Small intestine (tissue), 7 donors: ENCODE measurements around the gene VPS13A. TPM values are rescaled to one million over a fixed set of nuclear protein-coding genes. Genes with fewer than 3 reads are reported as not detected.

ENCODE experiments used
- DNase-seq, 2 donors: peaks; one replicate each; pipeline versions ENCODE4 v3.0.0 to v3.0.0-alpha.2; 2013
- FAIRE-seq: peaks from 2 replicates; lab custom pipeline; 2012; peaks lifted over from hg19 to GRCh38; lab: Jason Lieb, UNC
- H3K27ac ChIP-seq, 3 donors: one replicate each; pipeline ENCODE4 v1.5.1; 2013; ENCODE audit warnings: low read length in 2 of 3, mild to moderate bottlenecking in 2 of 3, control low read depth in 1 of 3, inconsistent platforms in 1 of 3, low read depth in 1 of 3, moderate library complexity in 1 of 3
- H3K27me3 ChIP-seq, 3 donors: one replicate each; pipeline ENCODE4 v1.6.1; 2013; ENCODE audit warnings: low read length in 3 of 3, inconsistent platforms in 1 of 3; ENCODE audit not compliant: control insufficient read depth in 3 of 3, insufficient read depth in 3 of 3
- H3K36me3 ChIP-seq, 3 donors: one replicate each; pipeline ENCODE4 v1.6.1; 2013; ENCODE audit warnings: low read length in 3 of 3, inconsistent platforms in 1 of 3, low read depth in 1 of 3, mild to moderate bottlenecking in 1 of 3, moderate library complexity in 1 of 3; ENCODE audit not compliant: control insufficient read depth in 3 of 3, insufficient read depth in 2 of 3
- H3K4me1 ChIP-seq, 3 donors: one replicate each; pipeline ENCODE4 v1.6.1; 2013; ENCODE audit warnings: low read length in 2 of 3, inconsistent platforms in 1 of 3, low read depth in 1 of 3, mild to moderate bottlenecking in 1 of 3, moderate library complexity in 1 of 3; ENCODE audit not compliant: control insufficient read depth in 3 of 3, insufficient read depth in 2 of 3
- H3K4me3 ChIP-seq, 3 donors: one replicate each; pipeline ENCODE4 v1.5.1; 2013; ENCODE audit warnings: low read length in 3 of 3, control low read depth in 1 of 3, inconsistent platforms in 1 of 3, low read depth in 1 of 3, mild to moderate bottlenecking in 1 of 3, moderate library complexity in 1 of 3
- H3K9me3 ChIP-seq, 2 donors: one replicate each; pipeline ENCODE4 v1.6.1; 2013; ENCODE audit warnings: low read depth in 1 of 2, low read length in 1 of 2; ENCODE audit not compliant: control insufficient read depth in 2 of 2, insufficient read depth in 1 of 2
- WGBS, 3 donors: extraction: QIAGEN DNeasy Blood & Tissue Kit; methylation state at CpG; one replicate each; pipeline ENCODE4 v1.1.7; 2013; 5-methylcytosine and 5-hydroxymethylcytosine counted together
- polyA plus RNA-seq, 4 donors: library from polyadenylated mRNA; stranded (reverse) in 3 of 4; unstranded in 1 of 4; fragments of 200-250 nt in 3 of 4; fragments of 120-200 nt in 1 of 4; gene quantifications; one replicate each; pipeline versions ENCODE4 v1.2.1 to v1.2.3, GENCODE V29; 2013
- donor health status: healthy with polysubstance abuse.
- donor health status: control.
- donor health status: control.
- donor health status: Bipolar disorder and iron deficiency.
- donor health status: healthy.

The VPS13A gene
- polyA plus RNA-seq, 4 donors = 15.3 to 54.3 (median 37.3) TPM

DNA sequence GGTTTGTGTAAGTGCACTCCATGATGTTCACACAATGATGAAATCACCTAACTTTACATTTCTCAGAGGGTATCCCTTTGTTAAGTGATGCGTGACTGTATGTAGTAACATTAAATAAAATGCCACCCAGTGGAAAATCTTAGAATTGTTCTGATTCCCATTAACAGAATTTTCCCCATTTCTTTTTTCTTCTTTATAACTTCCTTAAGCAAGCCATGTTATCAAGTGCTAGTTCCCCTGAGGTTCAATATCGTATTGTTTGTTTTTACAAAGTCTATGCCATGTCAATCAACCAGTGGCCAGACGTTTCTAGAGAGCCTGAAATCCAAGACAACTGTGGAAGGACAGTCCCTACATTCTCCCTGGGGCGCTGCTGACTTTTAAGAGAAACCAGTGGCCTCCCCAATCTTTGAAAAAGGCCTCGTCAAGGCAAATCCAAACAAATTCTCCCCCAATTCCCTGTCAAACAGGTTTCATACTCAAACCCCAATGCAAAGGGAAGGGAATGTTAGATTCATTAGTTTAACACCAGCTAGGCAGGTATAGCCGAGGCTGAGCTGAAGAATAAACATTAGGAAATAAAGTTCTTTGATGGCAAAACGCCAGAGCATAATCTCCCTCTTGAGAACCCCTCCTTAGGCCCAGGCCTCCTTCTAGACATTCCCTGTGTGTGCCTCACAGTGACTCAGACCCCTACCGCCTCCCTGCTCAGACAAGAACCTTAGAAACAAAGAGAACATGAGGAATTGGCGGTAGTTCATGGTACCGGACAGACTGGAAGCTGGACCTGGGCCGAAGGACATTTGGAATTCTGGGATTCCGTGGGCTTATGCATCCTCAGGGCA lies 272.1 kb downstream of the VPS13A start:
- DNase-seq (peak in 1 of 2 donors; percentile 73), FAIRE-seq (no peak)
- peaks cover 0 to 15% (median 0%) of the 10 kb centered on the region in 3 donors for H3K4me1 ChIP-seq
- WGBS, 3 donors = 63 to 72% (median 70%) methylated on average over 12 of the region's 12 CpGs
- H3K4me3 ChIP-seq = no peak overlapping the region
- H3K27me3 ChIP-seq = no peaks in the 10 kb centered on the region
- H3K36me3 ChIP-seq = no peaks in the 10 kb centered on the region
- H3K9me3 ChIP-seq = peaks cover 0 to 17% of the 10 kb centered on the region in 2 donors
- H3K27ac ChIP-seq = peak overlapping the region in 1 of 3 donors; percentile 68

DNA sequence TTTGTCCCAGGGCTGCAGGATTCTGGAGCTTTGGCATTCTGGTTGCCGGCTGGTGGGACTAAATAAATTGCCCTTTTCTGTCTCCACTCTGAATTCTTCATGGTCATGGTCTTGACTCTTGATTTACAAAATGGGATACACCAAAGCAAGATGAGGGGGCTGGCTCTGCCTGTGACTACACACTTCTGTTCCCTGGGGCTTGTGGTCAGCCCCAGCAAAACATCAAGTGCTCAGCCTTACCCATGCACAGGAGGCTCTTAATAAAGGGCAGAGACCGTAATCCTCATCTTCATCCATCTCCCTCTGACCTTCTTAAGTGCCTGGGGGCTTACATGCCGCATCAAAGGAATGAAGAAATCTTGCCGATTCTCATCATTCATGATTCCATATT lies 272.7 kb downstream of the VPS13A start:
- Histone ChIP-seq H3K4me3 (no peak overlapping the region), H3K9me3 (peaks cover 0 to 17% of the 10 kb centered on the region in 2 donors), H3K27ac (peak overlapping the region in 1 of 3 donors; percentile 68), H3K36me3 (no peaks in the 10 kb centered on the region), H3K27me3 (no peaks in the 10 kb centered on the region), H3K4me1 (peaks cover 0 to 15% (median 0%) of the 10 kb centered on the region in 3 donors)
- DNase-seq (no peak), FAIRE-seq (no peak)
- WGBS, 3 donors = 93 to 96% (median 94%) methylated on average over 4 of the region's 4 CpGs

DNA sequence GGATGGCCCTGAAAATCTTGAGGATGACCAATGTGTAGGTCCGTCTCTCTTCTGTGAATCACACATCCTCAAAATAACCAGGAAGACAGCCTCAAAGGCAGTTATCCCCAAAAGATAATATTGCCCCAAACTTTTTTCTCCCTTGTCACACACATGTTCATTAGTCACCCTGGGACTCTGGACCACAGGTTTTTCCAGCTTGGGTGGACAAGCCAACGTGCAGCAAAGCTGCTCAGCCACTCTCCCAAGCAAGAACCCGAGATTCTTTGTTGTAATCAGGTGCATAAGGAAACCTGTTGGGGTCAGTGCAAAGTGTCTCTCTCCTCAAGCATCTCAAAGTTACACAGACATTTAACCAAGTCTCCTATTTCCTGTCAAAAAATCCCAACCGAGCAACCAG lies 274.2 kb downstream of the VPS13A start:
- no peaks in the 10 kb centered on the region for H3K27me3 ChIP-seq
- H3K27ac ChIP-seq = no peak overlapping the region
- no peak overlapping the region for H3K4me3 ChIP-seq
- H3K9me3 ChIP-seq = peaks cover 0 to 17% of the 10 kb centered on the region in 2 donors
- H3K36me3 ChIP-seq = no peaks in the 10 kb centered on the region
- WGBS, 3 donors = 67 to 88% (median 81%) methylated on average over 4 of the region's 4 CpGs
- H3K4me1 ChIP-seq = peaks cover 0 to 15% (median 0%) of the 10 kb centered on the region in 3 donors
- DNase-seq = no peak
- FAIRE-seq = no peak

DNA sequence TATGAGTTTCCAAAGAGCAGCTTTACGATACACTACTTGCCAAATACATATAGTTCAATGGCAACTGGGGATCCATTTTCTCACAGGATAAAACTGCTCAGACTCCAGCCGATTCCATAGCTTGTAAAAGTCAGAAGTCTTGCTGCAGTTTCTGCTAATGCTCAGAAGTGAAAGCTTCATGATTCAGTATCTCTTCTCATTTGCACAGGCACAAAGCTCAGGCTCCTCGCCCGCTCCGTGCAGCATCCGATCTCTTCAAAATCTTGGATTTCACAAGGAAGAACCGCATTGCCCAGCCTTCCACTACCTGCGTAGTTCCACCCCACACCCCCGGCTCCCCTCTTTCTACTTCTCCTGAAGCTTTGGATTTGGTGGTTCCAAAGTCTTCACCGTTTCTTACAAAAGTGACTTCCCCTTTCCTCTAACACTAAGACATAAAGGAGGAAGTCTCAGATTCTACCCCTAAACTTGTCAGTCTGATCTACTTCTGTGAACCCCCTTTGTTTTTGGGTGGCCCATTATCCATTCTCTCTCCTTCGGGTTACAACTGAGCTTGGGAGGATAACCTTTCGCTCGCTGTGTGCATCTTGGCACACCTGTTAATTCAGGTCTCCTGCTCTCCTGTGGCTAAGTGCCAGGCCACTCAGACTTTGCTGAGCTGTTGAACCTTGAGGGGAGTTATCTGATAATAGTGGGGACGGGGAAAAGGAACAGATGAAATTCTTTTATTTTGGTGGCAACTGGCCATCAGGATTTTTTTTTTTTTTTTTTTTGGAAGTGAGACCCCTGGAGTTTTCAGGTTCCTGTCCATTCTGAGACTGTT lies 276.7 kb downstream of the VPS13A start:
- no peak for DNase-seq
- FAIRE-seq = no peak

DNA sequence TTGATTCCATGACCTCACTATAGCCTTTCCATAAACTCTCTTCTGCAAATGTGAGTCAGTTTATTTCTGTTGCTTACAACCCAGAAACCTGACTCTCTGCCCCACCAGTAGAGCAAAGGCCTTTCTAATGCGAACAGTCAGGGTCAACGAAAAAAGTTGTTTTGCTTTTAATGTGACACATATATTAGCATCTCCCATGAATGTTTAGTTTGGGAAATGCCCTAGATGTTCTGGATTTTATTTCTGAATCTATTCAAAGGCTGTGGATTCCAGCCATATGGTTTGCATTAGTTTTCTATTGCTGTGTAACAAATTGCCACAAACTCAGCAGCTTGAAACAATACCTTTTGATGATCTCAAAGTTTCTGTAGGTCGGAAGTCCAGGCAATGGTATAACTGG lies 277.3 kb downstream of the VPS13A start:
- WGBS, 3 donors = 82 to 89% (median 84%) methylated on average over 3 of the region's 3 CpGs
- FAIRE-seq = no peak
- Histone ChIP-seq H3K9me3 (peaks cover 0 to 8% of the 10 kb centered on the region in 2 donors), H3K36me3 (no peaks in the 10 kb centered on the region), H3K27ac (no peak overlapping the region), H3K27me3 (no peaks in the 10 kb centered on the region), H3K4me3 (no peak overlapping the region), H3K4me1 (peaks cover 0 to 7% (median 0%) of the 10 kb centered on the region in 3 donors)
- no peak for DNase-seq

More for the DNA sequence above, 276.7 kb downstream of the VPS13A start:
- peaks cover 0 to 11% (median 0%) of the 10 kb centered on the region in 3 donors for H3K4me1 ChIP-seq
- H3K4me3 ChIP-seq = no peak overlapping the region
- 70 to 76% (median 74%) methylated on average over 14 of the region's 14 CpGs for WGBS, 3 donors
- no peaks in the 10 kb centered on the region for H3K36me3 ChIP-seq
- no peaks in the 10 kb centered on the region for H3K27me3 ChIP-seq
- peaks cover 0 to 8% of the 10 kb centered on the region in 2 donors for H3K9me3 ChIP-seq
- no peak overlapping the region for H3K27ac ChIP-seq

DNA sequence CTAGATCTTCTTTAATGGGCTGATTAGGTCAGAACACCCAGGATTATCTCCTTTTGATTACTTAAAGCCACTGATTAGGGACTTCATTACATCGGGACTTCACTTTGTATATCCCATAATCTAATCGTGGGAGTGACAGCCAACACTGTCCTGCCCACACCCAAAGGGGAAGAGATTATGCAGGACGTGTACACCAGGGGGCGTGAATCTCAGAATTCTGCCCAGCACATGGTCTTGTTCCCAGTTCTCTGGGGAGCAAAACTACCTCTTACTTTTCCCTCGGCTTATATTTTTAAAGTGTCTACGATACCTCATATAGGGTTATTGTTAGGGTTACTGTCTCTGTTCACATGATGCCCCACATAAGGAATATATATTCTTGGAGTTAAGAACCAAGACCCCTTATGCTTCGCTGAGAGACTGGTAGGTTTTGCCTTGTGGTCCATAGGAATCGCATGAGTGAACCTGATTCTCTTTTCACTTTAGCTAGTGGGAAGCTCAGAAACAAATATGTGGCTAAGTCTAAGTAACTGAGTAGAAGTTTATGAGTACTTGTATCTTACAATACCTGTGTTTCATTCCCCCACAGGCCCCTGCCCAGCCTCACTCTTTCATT lies 278.1 kb downstream of the VPS13A start:
- no peak overlapping the region for H3K27ac ChIP-seq
- no peak overlapping the region for H3K4me3 ChIP-seq
- DNase-seq (peak; percentile 30 to 69), FAIRE-seq (no peak)
- peaks cover 0 to 7% of the 10 kb centered on the region in 2 donors for H3K9me3 ChIP-seq
- H3K27me3 ChIP-seq = no peaks in the 10 kb centered on the region
- H3K36me3 ChIP-seq = no peaks in the 10 kb centered on the region
- H3K4me1 ChIP-seq = no peaks in the 10 kb centered on the region
- 53 to 67% (median 57%) methylated on average over 8 of the region's 8 CpGs for WGBS, 3 donors

DNA sequence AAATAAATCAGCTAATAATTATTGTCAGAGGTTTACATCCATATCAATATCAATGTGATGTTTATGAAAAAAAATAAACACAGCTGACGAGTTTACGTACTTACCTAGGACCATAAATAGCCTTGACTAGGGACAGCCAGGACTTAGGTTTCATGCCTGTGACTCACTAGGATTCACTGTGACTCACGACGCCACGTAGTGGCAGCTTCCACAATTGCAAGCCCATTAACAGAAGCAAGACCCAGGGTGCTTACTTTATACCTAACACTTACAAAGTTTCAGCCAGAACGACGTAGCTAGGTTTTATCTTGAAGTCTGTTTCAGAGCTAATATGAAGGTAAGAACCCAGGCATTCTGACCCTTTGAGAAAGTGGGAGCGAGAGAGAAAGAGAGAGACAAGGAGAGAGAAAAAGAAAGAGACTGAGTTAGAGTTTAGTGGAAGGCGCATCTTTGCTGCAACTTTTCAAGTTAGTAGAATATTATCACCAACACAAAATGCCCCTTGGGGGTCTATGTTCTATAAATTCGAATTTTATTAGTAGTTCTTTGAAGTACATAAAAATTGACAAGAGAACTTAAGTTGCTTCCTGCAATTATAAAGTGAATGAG lies 279.6 kb downstream of the VPS13A start:
- Histone ChIP-seq H3K27me3 (no peaks in the 10 kb centered on the region), H3K36me3 (no peaks in the 10 kb centered on the region), H3K4me3 (no peak overlapping the region), H3K4me1 (no peaks in the 10 kb centered on the region), H3K27ac (no peak overlapping the region), H3K9me3 (no peaks in the 10 kb centered on the region)
- DNase-seq (peak; percentile 89 to 90), FAIRE-seq (peak; percentile 71)
- WGBS, 3 donors = 16 to 20% (median 18%) methylated on average over 10 of the region's 10 CpGs
